H1 (cell line): ENCODE data around the gene MS4A18. TPM values are rescaled to one million over a fixed set of nuclear protein-coding genes. Genes with fewer than 3 reads are reported as not detected.

Experiments
- CTCF ChIA-PET: fragments of 300-600 bp; sonication (Branson Sonifier 250); formaldehyde crosslinking; loops from one replicate; lab custom pipeline; 2021; ENCODE audit not compliant: partially characterized antibody; lab: Charles Lee
- POLR2A ChIA-PET: fragments of 300-600 bp; sonication (Branson Sonifier 250); formaldehyde crosslinking; loops from one replicate; lab custom pipeline; 2021; ENCODE audit warnings: inconsistent platforms; ENCODE audit not compliant: partially characterized antibody; lab: Charles Lee
- DNase-seq, 2 experiments: peaks; one replicate each; pipeline versions ENCODE4 v3.0.0 to v3.0.0-alpha.2; 2010 to 2022; ENCODE audit warnings: low spot score in 2 of 2, low read depth in 1 of 2, mixed read lengths in 1 of 2
- FAIRE-seq: peaks from 2 replicates; lab custom pipeline; 2011; peaks lifted over from hg19 to GRCh38; lab: Jason Lieb, UNC
- H2AFZ ChIP-seq: 2 replicates; pipeline ENCODE4 v1.8.1; 2012; ENCODE audit warnings: low read length, inconsistent platforms
- H2AK5ac ChIP-seq: 2 replicates; pipeline ENCODE4 v1.6.1; 2013; ENCODE audit warnings: low read depth, low read length
- H2BK120ac ChIP-seq: replicated peaks from 2 replicates; pipeline ENCODE3; 2013; ENCODE audit warnings: low read depth, low read length, inconsistent platforms
- H2BK12ac ChIP-seq: 2 replicates; pipeline ENCODE4 v1.6.1; 2013; ENCODE audit warnings: low read depth, low read length
- H2BK15ac ChIP-seq: 2 replicates; pipeline ENCODE4 v1.6.1; 2013; ENCODE audit warnings: low read length
- H2BK20ac ChIP-seq: 2 replicates; pipeline ENCODE4 v1.6.1; 2013; ENCODE audit warnings: low read length
- H2BK5ac ChIP-seq: 2 replicates; pipeline ENCODE4 v1.6.1; 2013; ENCODE audit warnings: low read depth, low read length
- H3K14ac ChIP-seq: 2 replicates; pipeline ENCODE4 v1.6.1; 2013; ENCODE audit warnings: inconsistent platforms; ENCODE audit not compliant: insufficient read length
- H3K18ac ChIP-seq: 2 replicates; pipeline ENCODE4 v1.6.1; 2013; ENCODE audit warnings: low read length; ENCODE audit errors: extremely low read depth
- H3K23ac ChIP-seq: 2 replicates; pipeline ENCODE4 v1.6.1; 2013; ENCODE audit warnings: inconsistent platforms; ENCODE audit not compliant: insufficient read length
- H3K23me2 ChIP-seq: 2 replicates; pipeline ENCODE4 v1.6.1; 2013; ENCODE audit warnings: low read depth, low read length
- H3K27ac ChIP-seq: 2 replicates; pipeline ENCODE4 v1.6.1; 2011; ENCODE audit warnings: low read depth, low read length, inconsistent platforms
- H3K27me3 ChIP-seq, 4 experiments: replicated peaks in 1 of 4; 1 replicate in 1 of 4; 2 replicates in 3 of 4; pipeline versions ENCODE4 v1.6.1 to v1.8.1; 2011 to 2013; ENCODE audit warnings: low read length in 3 of 4, mild to moderate bottlenecking in 3 of 4, inconsistent platforms in 2 of 4, mixed read lengths in 2 of 4, moderate library complexity in 1 of 4; ENCODE audit not compliant: control insufficient read depth in 3 of 4, insufficient read depth in 3 of 4; ENCODE audit errors: extremely low read depth in 1 of 4
- H3K36me3 ChIP-seq, 4 experiments: 2 replicates each; pipeline versions ENCODE4 v1.6.1 to v1.8.1; 2011 to 2013; ENCODE audit warnings: mild to moderate bottlenecking in 4 of 4, low read length in 3 of 4, moderate library complexity in 2 of 4, control low read depth in 1 of 4, inconsistent platforms in 1 of 4; ENCODE audit not compliant: insufficient read depth in 4 of 4, control insufficient read depth in 2 of 4
- H3K4ac ChIP-seq: replicated peaks from 2 replicates; pipeline ENCODE3; 2013; ENCODE audit warnings: low read length, low read depth, mixed read lengths, inconsistent platforms; ENCODE audit not compliant: insufficient read length
- H3K4me1 ChIP-seq, 4 experiments: replicated peaks in 1 of 4; 1 replicate in 1 of 4; 2 replicates in 3 of 4; pipeline versions ENCODE4 v1.6.1 to v1.8.1; 2011 to 2013; ENCODE audit warnings: low read length in 3 of 4, inconsistent platforms in 2 of 4, mixed read lengths in 1 of 4; ENCODE audit not compliant: insufficient read depth in 4 of 4, control insufficient read depth in 3 of 4
- H3K4me2 ChIP-seq, 2 experiments: 2 replicates each; pipeline versions ENCODE4 v1.6.1 to v1.8.1; 2011 to 2013; ENCODE audit warnings: low read depth in 2 of 2, low read length in 2 of 2, control low read depth in 1 of 2, inconsistent platforms in 1 of 2, mild to moderate bottlenecking in 1 of 2; ENCODE audit not compliant: insufficient read depth in 1 of 2
- H3K4me3 ChIP-seq, 4 experiments: fragments of 200-600, 300-600 bp in 1 of 4; sonication (generic), shearing (Covaris generic), sonication (Bioruptor Twin) in 1 of 4; 2 replicates each; pipeline versions ENCODE4 v1.5.1 to v1.8.1; 2011 to 2016; ENCODE audit warnings: low read length in 4 of 4, low read depth in 3 of 4, control low read depth in 2 of 4, inconsistent platforms in 2 of 4, mild to moderate bottlenecking in 2 of 4, mixed read lengths in 1 of 4, moderate library complexity in 1 of 4; ENCODE audit not compliant: insufficient read depth in 2 of 4; ENCODE audit errors: extremely low read depth in 1 of 4
- H3K56ac ChIP-seq: replicated peaks from 2 replicates; pipeline ENCODE3; 2013; ENCODE audit warnings: low read depth, mild to moderate bottlenecking, mixed read lengths, low read length, inconsistent platforms; ENCODE audit not compliant: insufficient read length
- H3K79me1 ChIP-seq: 2 replicates; pipeline ENCODE4 v1.6.1; 2013; ENCODE audit warnings: low read depth, low read length, control low read depth
- H3K79me2 ChIP-seq, 2 experiments: 2 replicates each; pipeline versions ENCODE4 v1.6.1 to v1.8.1; 2012 to 2013; ENCODE audit warnings: low read length in 2 of 2, mild to moderate bottlenecking in 2 of 2, inconsistent platforms in 1 of 2; ENCODE audit not compliant: insufficient read depth in 2 of 2, control insufficient read depth in 1 of 2
- H3K9ac ChIP-seq, 4 experiments: replicated peaks in 1 of 4; 1 replicate in 1 of 4; 2 replicates in 3 of 4; pipeline versions ENCODE4 v1.6.1 to v1.8.1; 2011 to 2013; ENCODE audit warnings: low read depth in 3 of 4, low read length in 3 of 4, control low read depth in 2 of 4, mild to moderate bottlenecking in 2 of 4, moderate library complexity in 2 of 4, inconsistent platforms in 1 of 4; ENCODE audit errors: extremely low read depth in 1 of 4
- H3K9me3 ChIP-seq, 2 experiments: 2 replicates each; pipeline versions ENCODE4 v1.6.1 to v1.8.1; 2012 to 2013; ENCODE audit warnings: mild to moderate bottlenecking in 2 of 2, moderate library complexity in 2 of 2, control low read depth in 1 of 2, inconsistent platforms in 1 of 2, low read depth in 1 of 2, low read length in 1 of 2, mixed read lengths in 1 of 2; ENCODE audit not compliant: insufficient read depth in 2 of 2
- H4K20me1 ChIP-seq, 2 experiments: replicated peaks in 1 of 2; 2 replicates each; pipeline versions ENCODE3 to v1.8.1; 2011 to 2013; ENCODE audit warnings: inconsistent platforms in 2 of 2, low read length in 2 of 2, mild to moderate bottlenecking in 1 of 2; ENCODE audit not compliant: insufficient read depth in 2 of 2, control insufficient read depth in 1 of 2
- H4K5ac ChIP-seq: 2 replicates; pipeline ENCODE4 v1.6.1; 2013; ENCODE audit warnings: low read length, low read depth, mixed read lengths, inconsistent platforms; ENCODE audit not compliant: insufficient read length
- H4K8ac ChIP-seq: 2 replicates; pipeline ENCODE4 v1.8.0; 2013; ENCODE audit warnings: mild to moderate bottlenecking, moderate library complexity, low read length, inconsistent platforms; ENCODE audit not compliant: insufficient read depth; ENCODE audit errors: extremely low read depth
- H4K91ac ChIP-seq: replicated peaks from 2 replicates; pipeline ENCODE3; 2013; ENCODE audit warnings: low read length, mixed read lengths, inconsistent platforms; ENCODE audit not compliant: insufficient read length
- ATF2 ChIP-seq: IDR thresholded peaks from 2 replicates; pipeline ENCODE4 v1.6.1; 2012; ENCODE audit warnings: low read length, inconsistent platforms
- EGR1 ChIP-seq: IDR thresholded peaks from 2 replicates; pipeline ENCODE4 v1.6.1; 2011; ENCODE audit warnings: low read depth, low read length, borderline replicate concordance
- NANOG ChIP-seq: IDR thresholded peaks from 2 replicates; pipeline ENCODE4 v1.6.1; 2011; ENCODE audit warnings: low read length, low read depth, mild to moderate bottlenecking, inconsistent platforms; ENCODE audit not compliant: insufficient read depth, poor library complexity, severe bottlenecking
- SP1 ChIP-seq: IDR thresholded peaks from 2 replicates; pipeline ENCODE4 v1.6.1; 2011; ENCODE audit warnings: low read depth, low read length
- TBP ChIP-seq: IDR thresholded peaks from 2 replicates; pipeline ENCODE4 v1.6.1; 2011; ENCODE audit warnings: low read depth, low read length, improper control_type of control experiment
- YY1 ChIP-seq: IDR thresholded peaks from 2 replicates; pipeline ENCODE4 v1.6.1; 2011; ENCODE audit warnings: low read depth, mild to moderate bottlenecking, low read length
- WGBS, 2 experiments: shearing (Covaris generic) in 1 of 2; methylation state at CpG; one replicate each; pipeline versions ENCODE4 v1.1.6 to v1.1.7; 2013 to 2015; ENCODE audit warnings: low lambda C conversion rate in 2 of 2, mixed read lengths in 2 of 2, inconsistent platforms in 1 of 2, low coverage in 1 of 2, missing lambda C conversion rate in 1 of 2; ENCODE audit not compliant: insufficient replicate concordance in 2 of 2, insufficient coverage in 1 of 2, insufficient read length in 1 of 2; ENCODE audit errors: extremely low coverage in 1 of 2, missing lambda C conversion rate in 1 of 2; 5-methylcytosine and 5-hydroxymethylcytosine counted together
- polyA plus RNA-seq, 7 experiments: library from polyadenylated mRNA; depleted of rRNA in 3 of 7; stranded (reverse) in 5 of 7; unstranded in 2 of 7; fragments of >200 nt in 5 of 7; fragments of 200-250 nt in 2 of 7; gene quantifications; 1 replicate in 5 of 7; 2 replicates in 1 of 7; 4 replicates in 1 of 7; pipeline versions ENCODE4 v1.2.1 to v1.2.3, GENCODE V29; 2011 to 2013; ENCODE audit warnings: missing spikeins in 2 of 7, mixed read lengths in 2 of 7
- total RNA-seq: library from RNA; stranded (reverse); fragmentation: NEBNext Ultra II Directional; extraction: Animal tissue kit (Norgen Biotek cat#: 25700); gene quantifications from 2 replicates; pipeline ENCODE4 v1.2.1, GENCODE V29; 2021

Gene MS4A18
- total and polyA plus RNA-seq, 2 of the 8 experiments (the other 6 are each of a cell fraction or from before 2014, with no cell fraction given) = not detected

GRCh38 chr11:60747359-60747873 is 22.9 kb downstream of the MS4A18 start:
- Histone ChIP-seq H3K4me2 (no peak overlapping the region), H3K23ac (no peak overlapping the region), H2BK12ac (no peak overlapping the region; the same call in 1 of the 2 replicates), H3K9me3 (peaks cover 0 to 3% of the 10 kb centered on the region in 2 experiments; a peak in 1 of 4 replicates), H2BK120ac (no peak overlapping the region), H3K27ac (no peak overlapping the region), H3K4me1 (no peaks in the 10 kb centered on the region), H4K8ac (no peak overlapping the region; the same call in 1 of the 2 replicates), H2BK20ac (no peak overlapping the region), H3K79me1 (no peaks in the 10 kb centered on the region), H3K18ac (no peak overlapping the region), H2AFZ (no peak overlapping the region), H3K27me3 (no peaks in the 10 kb centered on the region), H2BK5ac (no peak overlapping the region), H3K4me3 (no peak overlapping the region), H3K56ac (no peak overlapping the region), H3K23me2 (no peaks in the 10 kb centered on the region), H3K36me3 (no peaks in the 10 kb centered on the region), H3K9ac (no peak overlapping the region), H4K91ac (no peak overlapping the region), H2BK15ac (no peak overlapping the region), H4K20me1 (peaks cover 0 to 4% of the 10 kb centered on the region in 2 experiments), H3K14ac (no peak overlapping the region), H3K4ac (peak overlapping the region; percentile 21), H3K79me2 (no peaks in the 10 kb centered on the region), H2AK5ac (no peak overlapping the region), H4K5ac (no peak overlapping the region)
- no peak for DNase-seq
- no peak for FAIRE-seq
- ChIA-PET POLR2A (no interaction called here), CTCF (interaction anchor here (0.8 to 2.9 kb wide), 7 partner anchors 8 to 483 kb away, joined by 3 to 18 read pairs (median 3); partner anchors contain the start of gene MS4A15)
- TF ChIP-seq NANOG = no peak
- TF ChIP-seq TBP = no peak
- TF ChIP-seq YY1 = no peak
- no peak for TF ChIP-seq SP1
- no peak for TF ChIP-seq EGR1
- TF ChIP-seq ATF2 = no peak
- WGBS, 2 experiments = 90% methylated on average over 14 of the region's 14 CpGs; no CpG with 5 or more reads in 1 of the 2 experiments
